HG02763 (cell line): ENCODE measurements around the gene ZNF70.

Experiments
- ATAC-seq: cut with Tn5 transposase; IDR thresholded peaks from one replicate; pipeline ENCODE4 v1.9.1; 2021; ENCODE audit warnings: mild to moderate bottlenecking, moderate library complexity; ENCODE audit not compliant: unreplicated experiment

Gene ZNF70

GRCh38 chr22:23720855-23721254 lies 30.1 kb downstream of the ZNF70 start:
- ATAC-seq = no peak

DNA sequence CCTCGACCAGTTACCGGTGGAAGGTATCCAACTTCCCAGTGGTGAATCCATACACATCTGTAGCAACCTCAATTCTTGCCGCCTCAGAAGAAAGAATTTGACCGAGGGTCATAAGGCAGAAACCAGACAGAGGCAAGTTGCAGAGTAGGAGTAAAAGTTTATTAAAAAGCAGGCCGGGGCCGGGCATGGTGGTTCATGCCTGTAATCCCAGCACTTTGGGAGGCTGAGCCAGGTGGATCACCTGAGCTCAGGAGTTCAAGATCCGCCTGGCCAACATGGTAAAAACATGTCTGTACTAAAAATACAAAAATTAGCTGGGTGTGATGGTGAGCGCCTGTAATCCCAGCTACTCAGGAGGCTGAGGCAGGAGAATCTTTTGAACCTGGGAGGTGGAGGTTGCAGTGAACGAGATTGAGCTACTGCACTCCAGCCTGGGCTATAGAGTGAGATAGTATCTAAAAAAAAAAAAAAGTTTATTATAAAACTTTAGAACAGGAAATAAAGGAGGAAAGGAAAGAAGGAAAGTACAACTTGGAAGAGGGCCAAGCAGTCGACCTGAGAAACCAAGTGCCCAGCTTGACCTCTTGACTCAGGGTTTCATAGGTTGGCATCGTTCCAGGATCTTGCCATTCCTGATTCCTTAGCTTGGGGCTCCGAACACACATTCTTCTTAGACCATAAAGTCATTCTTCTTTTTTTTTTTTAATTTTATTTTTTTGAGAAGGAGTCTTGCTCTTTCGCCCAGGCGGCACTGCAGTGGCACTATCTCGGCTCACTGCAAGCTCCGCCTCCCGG lies 32.3 kb downstream of the ZNF70 start:
- ATAC-seq = no peak

- ATAC-seq = peak; percentile 81
Observed at GRCh38 chr22:23716811-23717801, 33.8 kb downstream of the ZNF70 start.

DNA sequence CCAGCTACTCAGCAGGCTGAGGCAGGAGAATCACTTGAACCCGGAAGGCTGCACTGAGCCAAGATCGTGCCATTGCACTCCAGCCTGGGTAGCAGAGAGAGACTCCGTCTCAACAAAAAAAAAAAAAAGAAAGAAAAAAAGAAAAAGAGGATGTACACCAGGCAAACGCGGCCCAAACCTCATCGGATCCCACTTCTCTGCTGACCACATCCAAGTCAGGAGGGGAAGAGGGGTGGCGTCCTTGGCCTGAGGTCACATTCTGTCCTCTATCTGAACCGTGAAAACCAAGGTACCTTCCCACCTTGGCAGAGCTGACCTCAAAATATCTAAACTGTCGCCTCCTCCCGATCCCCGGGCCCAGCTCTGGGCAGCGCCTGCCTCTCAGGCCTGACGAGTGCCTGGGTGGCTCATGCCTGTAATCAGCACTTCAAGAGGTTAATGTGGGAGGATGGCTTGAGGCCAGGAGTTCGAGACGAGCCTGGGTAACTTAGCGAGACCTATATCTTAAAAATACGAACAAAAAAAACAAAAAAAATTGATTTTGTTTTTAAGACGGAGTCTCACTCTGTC lies 35.0 kb downstream of the ZNF70 start:
- no peak for ATAC-seq

- ATAC-seq = no peak
Observed at GRCh38 chr22:23714596-23715578, 36.0 kb downstream of the ZNF70 start.

DNA sequence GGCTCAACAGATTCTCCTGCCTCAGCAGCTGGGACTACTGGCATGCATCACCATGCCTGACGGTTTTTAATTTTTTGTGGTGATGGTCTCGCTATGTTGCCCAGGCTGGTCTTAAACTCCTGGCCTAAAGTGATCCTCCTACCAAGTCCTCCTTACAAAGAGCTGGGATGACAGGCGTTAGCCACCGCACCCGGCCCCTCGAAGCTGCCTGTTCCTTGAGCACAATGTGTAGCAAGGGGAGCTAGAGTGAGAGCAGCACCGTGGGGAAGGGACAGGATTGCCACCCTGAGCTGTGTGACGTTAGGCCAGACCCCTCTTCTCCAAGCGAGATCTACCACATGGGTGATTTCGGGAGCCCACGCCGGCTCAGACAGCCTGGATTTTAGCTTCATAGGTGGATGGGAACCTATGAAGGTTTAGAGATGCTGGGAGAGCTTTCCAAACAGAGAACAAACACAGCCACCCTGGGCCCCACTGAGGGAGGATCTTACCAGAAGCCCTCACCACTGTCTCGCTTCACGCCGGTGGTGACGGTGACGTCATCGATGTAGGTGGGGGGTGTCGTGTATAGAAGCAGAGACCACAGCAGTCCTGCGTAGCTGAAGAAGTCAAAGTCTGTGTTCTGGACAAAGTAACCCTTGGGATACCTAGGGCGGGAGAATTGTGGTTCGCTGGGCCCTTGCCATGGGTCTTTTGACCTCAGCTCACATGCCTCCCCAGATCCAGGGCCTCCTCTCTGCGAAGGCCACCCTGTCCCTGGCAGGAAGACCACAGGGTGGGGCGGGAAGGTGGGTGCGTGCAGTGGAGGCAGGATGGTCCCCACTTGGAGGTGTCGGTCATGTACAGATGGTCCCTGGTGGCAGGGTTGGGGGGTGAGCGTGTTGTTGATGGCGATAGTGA lies 37.0 kb downstream of the ZNF70 start:
- no peak for ATAC-seq

GRCh38 chr22:23712256-23712655 lies 38.7 kb downstream of the ZNF70 start:
- ATAC-seq = no peak

DNA sequence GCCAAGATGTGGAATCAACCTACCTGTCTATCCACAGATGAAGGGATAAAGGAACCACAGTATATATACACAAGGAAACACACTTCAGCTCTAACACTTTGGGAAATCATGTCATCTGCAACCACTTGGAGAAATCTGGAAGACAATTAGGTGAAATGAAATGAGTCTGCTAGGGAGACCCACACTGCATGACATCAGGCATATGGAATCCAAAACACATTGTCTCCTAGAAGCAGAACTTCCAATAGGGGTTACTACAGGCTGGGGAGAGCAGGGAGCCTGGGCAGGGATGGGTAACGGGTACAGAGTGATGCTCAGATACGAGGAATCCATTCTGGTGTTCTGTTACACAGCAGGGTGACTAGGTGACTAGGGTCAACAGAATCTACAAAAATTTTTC lies 41.8 kb downstream of the ZNF70 start:
- ATAC-seq = no peak

GRCh38 chr22:23708270-23708669 lies 42.6 kb downstream of the ZNF70 start:
- no peak for ATAC-seq

- no peak for ATAC-seq
Observed at GRCh38 chr22:23705358-23705757, 45.6 kb downstream of the ZNF70 start.

DNA sequence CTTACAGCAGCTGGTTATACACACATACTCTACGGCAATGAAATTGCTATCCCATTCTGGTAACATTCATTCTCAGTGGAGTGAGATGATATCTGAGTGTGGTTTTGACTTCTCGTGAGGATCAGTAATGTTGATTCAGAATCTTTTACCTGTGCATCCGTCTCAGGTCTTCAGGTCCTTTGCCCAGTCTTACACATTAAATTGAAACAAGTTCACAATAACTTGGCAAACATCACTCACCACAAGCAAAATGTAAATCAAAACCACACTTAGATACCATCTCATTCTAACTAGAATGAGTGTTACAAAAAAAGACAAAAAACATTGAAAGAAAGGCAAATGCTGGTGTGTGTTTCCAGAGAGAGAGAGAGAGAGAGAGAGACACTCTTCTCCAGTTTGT lies 46.1 kb downstream of the ZNF70 start:
- ATAC-seq = no peak

- ATAC-seq = no peak
Observed at GRCh38 chr22:23704062-23704461, 46.9 kb downstream of the ZNF70 start.

DNA sequence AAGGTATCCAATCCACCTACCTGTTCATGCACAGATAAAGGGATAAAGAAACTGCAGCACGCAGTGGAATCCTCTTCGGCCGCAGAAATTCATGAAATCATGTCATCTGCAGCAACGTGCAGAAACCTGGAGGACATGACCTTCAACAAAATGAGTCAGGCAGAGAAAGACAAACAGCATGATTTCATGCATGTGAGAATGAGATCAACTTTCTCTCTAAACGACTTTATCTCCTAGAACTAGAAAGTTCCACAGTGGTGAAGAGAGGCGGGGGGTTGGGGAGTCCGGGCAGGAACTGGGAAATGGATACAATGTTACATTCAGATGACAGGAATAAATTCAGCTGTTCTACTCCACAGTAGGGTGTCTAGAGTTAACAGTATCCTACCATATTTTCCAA lies 50.2 kb downstream of the ZNF70 start:
- no peak for ATAC-seq

GRCh38 chr22:23698673-23699235 lies 52.2 kb downstream of the ZNF70 start:
- ATAC-seq = no peak

DNA sequence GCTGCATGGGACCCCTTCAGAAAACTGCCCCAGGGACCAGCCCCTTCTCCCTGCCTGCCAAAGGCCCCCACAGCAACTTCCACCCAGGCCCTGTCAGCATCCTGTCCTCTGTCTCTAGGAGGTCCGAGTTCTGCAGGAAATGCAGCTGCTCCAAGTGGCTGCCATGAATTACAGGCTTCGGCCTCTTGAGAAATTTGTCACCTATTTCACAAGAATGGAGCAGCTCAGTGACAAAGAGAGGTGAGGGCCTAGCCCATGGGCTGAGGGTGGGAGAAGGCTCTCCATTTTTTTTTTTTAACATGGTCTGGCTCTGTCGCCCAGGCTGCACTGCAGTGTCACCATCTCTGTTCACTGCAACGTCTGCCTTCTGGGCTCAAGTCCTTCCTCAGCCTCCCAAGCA lies 52.8 kb downstream of the ZNF70 start:
- no peak for ATAC-seq

DNA sequence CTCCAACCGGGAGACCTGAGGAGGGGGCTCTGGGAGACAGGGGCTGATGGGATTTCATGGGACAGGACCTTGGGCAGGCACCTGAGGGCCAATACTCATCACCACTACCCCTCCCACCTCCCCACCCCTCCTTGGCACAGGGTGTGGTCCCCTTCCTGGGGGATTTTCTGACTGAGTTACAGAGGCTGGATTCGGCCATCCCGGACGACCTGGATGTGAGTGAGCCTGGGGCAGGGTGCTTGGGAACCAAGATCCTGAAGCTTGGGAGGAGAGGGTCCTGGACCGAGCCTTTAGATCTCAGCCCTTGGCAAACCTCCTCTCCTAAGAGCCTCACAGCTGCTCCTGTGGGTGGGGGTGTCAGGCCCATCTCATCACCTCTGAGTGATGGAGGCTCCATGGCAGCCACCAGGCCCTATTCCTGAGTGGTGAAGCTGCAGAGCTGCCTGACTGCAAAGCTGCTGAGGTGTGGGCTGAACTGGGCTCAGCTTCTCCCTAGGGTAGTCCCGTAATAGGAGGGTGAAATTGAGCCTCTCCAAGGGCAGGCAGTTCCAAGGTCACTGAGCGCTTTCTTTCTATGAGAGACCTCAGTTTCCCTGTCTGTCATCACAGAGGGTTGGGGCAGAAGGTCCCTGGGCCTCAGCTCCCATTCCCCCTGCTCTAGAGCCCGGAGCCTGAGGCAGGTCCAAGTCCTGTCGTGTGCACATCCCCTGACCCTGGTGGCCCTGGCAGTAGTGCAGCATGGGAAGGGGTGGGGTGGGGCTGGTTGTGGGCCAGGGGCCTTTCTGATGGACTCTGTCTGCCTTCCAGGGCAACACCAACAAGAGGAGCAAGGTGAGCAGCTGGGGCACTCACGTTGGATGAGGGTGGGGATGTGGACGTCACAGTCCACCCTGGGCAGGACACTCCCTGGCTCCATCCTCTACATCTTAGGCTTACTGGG lies 53.6 kb downstream of the ZNF70 start:
- no peak for ATAC-seq

- peak; percentile 70 for ATAC-seq
Observed at GRCh38 chr22:23696326-23696851, 54.5 kb downstream of the ZNF70 start.
